Stomach (tissue), 19 donors: ENCODE measurements around the gene ERICH2. TPM values are rescaled to one million over a fixed set of nuclear protein-coding genes. Genes with fewer than 3 reads are reported as not detected.

Source experiments
- DNase-seq, 2 donors: peaks; one replicate each; pipeline versions ENCODE4 v3.0.0 to v3.0.0-alpha.2; 2013 to 2019
- H3K27ac ChIP-seq, 5 donors: fragments of 200-600 bp in 4 of 5; sonication (generic) in 4 of 5; one replicate each; pipeline ENCODE4 v1.5.1; 2013 to 2019; ENCODE audit warnings: mild to moderate bottlenecking in 1 of 5, moderate library complexity in 1 of 5
- H3K27me3 ChIP-seq, 3 donors: fragments of 200-600 bp; sonication (generic); one replicate each; pipeline ENCODE4 v1.5.1; 2017 to 2019; ENCODE audit warnings: mixed run types in 1 of 3
- H3K36me3 ChIP-seq, 4 donors: fragments of 200-600 bp; sonication (generic); 1 replicate in 3 of 4; 2 replicates in 1 of 4; pipeline ENCODE4 v1.5.1; 2016 to 2019
- H3K4me1 ChIP-seq, 4 donors: fragments of 200-600 bp; sonication (generic); one replicate each; pipeline ENCODE4 v1.5.1; 2016 to 2019
- H3K4me3 ChIP-seq, 4 donors: fragments of 200-600 bp; sonication (generic) in 3 of 4; one replicate each; pipeline ENCODE4 v1.5.1; 2016 to 2019; ENCODE audit warnings: mild to moderate bottlenecking in 1 of 4
- H3K9me3 ChIP-seq, 4 donors: fragments of 200-600 bp; sonication (generic); one replicate each; pipeline ENCODE4 v1.5.1; 2016 to 2019
- CTCF ChIP-seq, 7 experiments: fragments of 450-650 bp in 4 of 7; fragments of 200-600 bp in 3 of 7; sonication (generic) in 3 of 7; IDR thresholded peaks; one replicate each; pipeline ENCODE4 v1.5.1; 2016 to 2019; ENCODE audit warnings: antibody characterized with exemption in 7 of 7, control low read depth in 2 of 7, mild to moderate bottlenecking in 1 of 7
- EP300 ChIP-seq: sonication (generic); formaldehyde crosslinking; IDR thresholded peaks from one replicate; pipeline ENCODE4 v1.6.1; 2017; ENCODE audit warnings: antibody characterized with exemption
- POLR2A ChIP-seq, 4 donors: fragments of 450-650 bp; IDR thresholded peaks; one replicate each; pipeline ENCODE4 v1.6.1; 2016; ENCODE audit warnings: antibody characterized with exemption in 4 of 4, control low read depth in 2 of 4, mild to moderate bottlenecking in 1 of 4, moderate library complexity in 1 of 4
- POLR2AphosphoS5 ChIP-seq, 3 donors: sonication (generic); formaldehyde crosslinking; IDR thresholded peaks; one replicate each; pipeline ENCODE4 v1.6.1; 2016; ENCODE audit warnings: antibody characterized with exemption in 3 of 3
- WGBS, 5 donors: extraction: QIAGEN DNeasy Blood & Tissue Kit in 3 of 5; methylation state at CpG; one replicate each; pipeline versions ENCODE4 v1.1.5 to v1.1.7; 2013 to 2018; 5-methylcytosine and 5-hydroxymethylcytosine counted together
- intact Hi-C: fragments of 100-400 bp; cut with DNase I; formaldehyde crosslinking; loops from one replicate; pipeline ENCODE4 v1.15.1; 2023; ENCODE audit warnings: low total_unique reads
- long read RNA-seq, 10 donors: transcript quantifications; one replicate each; lab custom pipeline, GENCODE V29; 2026
- polyA plus RNA-seq, 3 donors: library from polyadenylated mRNA; stranded (reverse); fragments of 200-250 nt; gene quantifications; one replicate each; pipeline ENCODE4 v1.2.3, GENCODE V29; 2013
- total RNA-seq, 5 donors: library from RNA; depleted of rRNA; stranded (reverse); fragments of >200 nt; gene quantifications; one replicate each; pipeline versions ENCODE4 v1.1.0 to v1.2.3, GENCODE V29; 2014 to 2016
- donor health status: healthy with polysubstance abuse.
- donor health status: Bipolar disorder and iron deficiency.
- donor health status: healthy.

The ERICH2 gene
- not detected for total RNA-seq
- polyA plus RNA-seq = 1 to 10 TPM; 1.5 to 6.8 (median 6.1) TPM
- long read RNA-seq, donor 1 = 0 reads
- long read RNA-seq, donor 2 = 0 reads
- long read RNA-seq, donor 3 = 0 reads
- long read RNA-seq, donor 4 = 0 reads
- long read RNA-seq, donor 5 = 0 reads
- long read RNA-seq, donor 6 = 0 reads
- long read RNA-seq, donor 7 = 0 reads
- long read RNA-seq, donor 8 = 0 reads
- long read RNA-seq, donor 9 = 0 reads
- long read RNA-seq, donor 10 = 0 reads

GRCh38 chr2:170770008-170770605 is at the start of gene ERICH2:
Gene ERICH2 (plus strand): TSS chr2:170770378. CDS start chr2:170770682, 304 bp downstream.
- DNase-seq = peak; percentile 59 to 89
- Histone ChIP-seq H3K36me3 (no peaks in the 10 kb centered on the region), H3K4me3 (peak within 1 kb of the TSS; percentile 61 to 78 (median 64)), H3K4me1 (peaks cover 5 to 28% (median 24%) of the 10 kb centered on the region in 4 donors), H3K9me3 (no peaks in the 10 kb centered on the region), H3K27ac (peak within 1 kb of the TSS; percentile 84 to 97 (median 88)), H3K27me3 (peaks cover 0 to 10% (median 0%) of the 10 kb centered on the region in 3 donors)
- 1 to 4% (median 2%) methylated on average over 13 of the region's 13 CpGs for WGBS, 5 donors
- TF ChIP-seq EP300 (no peak), POLR2AphosphoS5 (IDR thresholded peaks at IDR 0.05) (peak in 1 of 3 donors; percentile 2), CTCF (IDR thresholded peaks at IDR 0.05) (peak in 1 of 7 experiments; percentile 8)
- intact Hi-C loops = no loop called here

- no peaks in the 10 kb centered on the region for H3K36me3 ChIP-seq
- no peak overlapping the region for H3K4me3 ChIP-seq
- intact Hi-C loops = no loop called here
- 62 to 79% (median 68%) methylated on average over 3 of the region's 3 CpGs for WGBS, 5 donors
- no peaks in the 10 kb centered on the region for H3K9me3 ChIP-seq
- no peak for TF ChIP-seq POLR2AphosphoS5 (IDR thresholded peaks at IDR 0.05)
- H3K27ac ChIP-seq = no peak overlapping the region
- peaks cover 2 to 50% (median 20%) of the 10 kb centered on the region in 3 donors for H3K27me3 ChIP-seq
- DNase-seq = no peak
- peaks cover 12 to 17% (median 12%) of the 10 kb centered on the region in 4 donors for H3K4me1 ChIP-seq
These were observed 48.5 kb upstream of the ERICH2 start for GRCh38 chr2:170721678-170722077.

- H3K4me3 ChIP-seq = no peak overlapping the region
- peaks cover 6 to 11% (median 6%) of the 10 kb centered on the region in 4 donors for H3K4me1 ChIP-seq
- H3K9me3 ChIP-seq = no peaks in the 10 kb centered on the region
- intact Hi-C loops = no loop called here
- DNase-seq = no peak
- peaks cover 0 to 44% (median 14%) of the 10 kb centered on the region in 3 donors for H3K27me3 ChIP-seq
- TF ChIP-seq CTCF (IDR thresholded peaks at IDR 0.05) (no peak), EP300 (no peak), POLR2A (IDR thresholded peaks at IDR 0.05) (no peak), POLR2AphosphoS5 (IDR thresholded peaks at IDR 0.05) (no peak)
- H3K27ac ChIP-seq = no peak overlapping the region
- H3K36me3 ChIP-seq = no peaks in the 10 kb centered on the region
These were observed 47.9 kb upstream of the ERICH2 start for GRCh38 chr2:170722301-170722700.

GRCh38 chr2:170723446-170723958 is 46.7 kb upstream of the ERICH2 start:
- Histone ChIP-seq H3K27me3 (peaks cover 0 to 32% (median 2%) of the 10 kb centered on the region in 3 donors), H3K36me3 (no peaks in the 10 kb centered on the region), H3K27ac (no peak overlapping the region), H3K4me1 (peaks cover 0 to 7% (median 0%) of the 10 kb centered on the region in 4 donors), H3K4me3 (no peak overlapping the region), H3K9me3 (no peaks in the 10 kb centered on the region)
- intact Hi-C loops = no loop called here
- no peak for TF ChIP-seq POLR2A (IDR thresholded peaks at IDR 0.05)
- TF ChIP-seq POLR2AphosphoS5 (IDR thresholded peaks at IDR 0.05) = no peak
- TF ChIP-seq EP300 = no peak
- no peak for TF ChIP-seq CTCF (IDR thresholded peaks at IDR 0.05)
- DNase-seq = no peak
- WGBS, 5 donors = 63 to 80% (median 70%) methylated on average over 2 of the region's 2 CpGs
